NT2/D1 (cell line): ENCODE measurements around the gene SLC24A3.

Source experiments
- SUZ12 ChIP-seq: IDR thresholded peaks from 2 replicates; pipeline ENCODE4 v1.6.1; 2011; ENCODE audit not compliant: insufficient read length, insufficient read depth; ENCODE audit errors: extremely low read depth
- YY1 ChIP-seq: IDR thresholded peaks from 2 replicates; pipeline ENCODE4 v1.6.1; 2011; ENCODE audit not compliant: insufficient read length, insufficient read depth
- ZNF274 ChIP-seq: IDR thresholded peaks from 2 replicates; pipeline ENCODE4 v1.6.1; 2011; ENCODE audit warnings: mild to moderate bottlenecking, low read depth, low read length

GRCh38 chr20:19181552-19181951, 30.9 kb upstream of the SLC24A3 start:
- TF ChIP-seq YY1 (no peak), SUZ12 (no peak), ZNF274 (no peak)
